HepG2 (cell line): Measurements from ENCODE around the gene ADIPOR1. TPM values are rescaled to one million over a fixed set of nuclear protein-coding genes. Genes with fewer than 3 reads are reported as not detected.
A peak's percentile ranks its signal among the peaks of the same experiment; 100 is the strongest.

ENCODE experiments used
- EP300 ChIP-seq, 3 experiments: sonication (generic) in 1 of 3; formaldehyde crosslinking in 1 of 3; IDR thresholded peaks; 2 replicates each; pipeline versions ENCODE4 v1.5.1 to v1.6.1; 2011 to 2020; ENCODE audit warnings: low read depth in 2 of 3, low read length in 2 of 3, borderline replicate concordance in 1 of 3, improper control_type of control experiment in 1 of 3, mild to moderate bottlenecking in 1 of 3, missing genetic modification reagents in 1 of 3, moderate library complexity in 1 of 3
- PLRG1 ChIP-seq: fragments of 450-650 bp; conservative IDR thresholded peaks from 2 replicates; pipeline ENCODE4 v1.6.1; 2016
- ZC3H13 ChIP-seq: sonication (generic); formaldehyde crosslinking; IDR thresholded peaks from 2 replicates; pipeline ENCODE4 v1.8.1; 2023; ENCODE audit warnings: mild to moderate bottlenecking, missing genetic modification reagents, moderate library complexity
- ZEB1 ChIP-seq: IDR thresholded peaks from 2 replicates; pipeline ENCODE4 v1.6.1; 2012; ENCODE audit warnings: mild to moderate bottlenecking, low read depth, inconsistent platforms; ENCODE audit not compliant: insufficient replicate concordance
- ZNF138 ChIP-seq: sonication (generic); formaldehyde crosslinking; IDR thresholded peaks from 2 replicates; pipeline ENCODE4 v1.5.0; 2020; ENCODE audit warnings: mild to moderate bottlenecking, low read depth, missing genetic modification reagents
- ZNF460 ChIP-seq: sonication (generic); formaldehyde crosslinking; IDR thresholded peaks from 2 replicates; pipeline ENCODE4 v1.5.1; 2020; ENCODE audit warnings: missing genetic modification reagents, mild to moderate bottlenecking, borderline replicate concordance
- ZNF552 ChIP-seq: sonication (generic); formaldehyde crosslinking; IDR thresholded peaks from 2 replicates; pipeline ENCODE4 v1.9.0; 2022; ENCODE audit warnings: missing genetic modification reagents, mild to moderate bottlenecking, borderline replicate concordance
- ZNF775 ChIP-seq: sonication (generic); formaldehyde crosslinking; IDR thresholded peaks from 2 replicates; pipeline ENCODE4 v1.4.0; 2020; ENCODE audit warnings: missing genetic modification reagents, mild to moderate bottlenecking, moderate library complexity, borderline replicate concordance
- ZNF782 ChIP-seq: sonication (generic); formaldehyde crosslinking; IDR thresholded peaks from 2 replicates; pipeline ENCODE4 v1.4.0; 2020; ENCODE audit warnings: missing genetic modification reagents, mild to moderate bottlenecking, borderline replicate concordance
- ZNF879 ChIP-seq: sonication (generic); formaldehyde crosslinking; IDR thresholded peaks from 2 replicates; pipeline ENCODE4 v1.8.1; 2023; ENCODE audit warnings: missing genetic modification reagents
- polyA plus RNA-seq, 8 experiments: library from polyadenylated mRNA; depleted of rRNA in 3 of 8; stranded (reverse) in 7 of 8; unstranded in 1 of 8; fragments of >200 nt; fragmentation: Illumina TruSeq in 4 of 8; extraction: Trizol in 4 of 8; gene quantifications; 2 replicates each; pipeline versions ENCODE4 v1.2.1 to v1.2.3, GENCODE V29; 2011 to 2016; ENCODE audit warnings: low read depth in 4 of 8, missing spikeins in 1 of 8, mixed read lengths in 1 of 8; ENCODE audit not compliant: insufficient read depth in 1 of 8
- total RNA-seq, 5 experiments: library from RNA; depleted of rRNA; stranded (reverse); fragments of >200 nt; fragmentation: Illumina TruSeq; extraction: Trizol; gene quantifications; 2 replicates each; pipeline ENCODE4 v1.2.3, GENCODE V29; 2016; ENCODE audit warnings: low read depth in 1 of 5
- TF ChIP-seq, protein P1 (sequence below): sonication (generic); formaldehyde crosslinking; IDR thresholded peaks from 2 replicates; pipeline ENCODE4 v1.8.0; 2022; ENCODE audit warnings: low read depth, missing genetic modification reagents
- TF ChIP-seq, protein P2 (sequence below): sonication (generic); formaldehyde crosslinking; IDR thresholded peaks from 2 replicates; pipeline ENCODE4 v1.8.1; 2023; ENCODE audit warnings: mild to moderate bottlenecking, missing genetic modification reagents, borderline replicate concordance
- TF ChIP-seq, protein P3 (sequence below): sonication (generic); formaldehyde crosslinking; IDR thresholded peaks from 2 replicates; pipeline ENCODE4 v1.4.0; 2020; ENCODE audit warnings: missing genetic modification reagents
- TF ChIP-seq, protein P4 (sequence below): sonication (generic); formaldehyde crosslinking; IDR thresholded peaks from 2 replicates; pipeline ENCODE4 v1.8.1; 2023; ENCODE audit warnings: mild to moderate bottlenecking, missing genetic modification reagents
- TF ChIP-seq, protein P5 (sequence below): fragments of 450-650 bp; IDR thresholded peaks from 2 replicates; pipeline ENCODE4 v1.6.1; 2017
- TF ChIP-seq, protein P6 (sequence below): sonication (generic); formaldehyde crosslinking; IDR thresholded peaks from 2 replicates; pipeline ENCODE4 v1.4.0; 2020; ENCODE audit warnings: mild to moderate bottlenecking, missing genetic modification reagents
- TF ChIP-seq, protein P7 (sequence below): IDR thresholded peaks from 2 replicates; pipeline ENCODE4 v1.6.1; 2018; ENCODE audit warnings: missing genetic modification reagents

The ADIPOR1 gene
- total and polyA plus RNA-seq, 2 of the 13 experiments (the other 11 are each of a cell fraction or from before 2014, with no cell fraction given), result 60.0 to 141 TPM

DNA sequence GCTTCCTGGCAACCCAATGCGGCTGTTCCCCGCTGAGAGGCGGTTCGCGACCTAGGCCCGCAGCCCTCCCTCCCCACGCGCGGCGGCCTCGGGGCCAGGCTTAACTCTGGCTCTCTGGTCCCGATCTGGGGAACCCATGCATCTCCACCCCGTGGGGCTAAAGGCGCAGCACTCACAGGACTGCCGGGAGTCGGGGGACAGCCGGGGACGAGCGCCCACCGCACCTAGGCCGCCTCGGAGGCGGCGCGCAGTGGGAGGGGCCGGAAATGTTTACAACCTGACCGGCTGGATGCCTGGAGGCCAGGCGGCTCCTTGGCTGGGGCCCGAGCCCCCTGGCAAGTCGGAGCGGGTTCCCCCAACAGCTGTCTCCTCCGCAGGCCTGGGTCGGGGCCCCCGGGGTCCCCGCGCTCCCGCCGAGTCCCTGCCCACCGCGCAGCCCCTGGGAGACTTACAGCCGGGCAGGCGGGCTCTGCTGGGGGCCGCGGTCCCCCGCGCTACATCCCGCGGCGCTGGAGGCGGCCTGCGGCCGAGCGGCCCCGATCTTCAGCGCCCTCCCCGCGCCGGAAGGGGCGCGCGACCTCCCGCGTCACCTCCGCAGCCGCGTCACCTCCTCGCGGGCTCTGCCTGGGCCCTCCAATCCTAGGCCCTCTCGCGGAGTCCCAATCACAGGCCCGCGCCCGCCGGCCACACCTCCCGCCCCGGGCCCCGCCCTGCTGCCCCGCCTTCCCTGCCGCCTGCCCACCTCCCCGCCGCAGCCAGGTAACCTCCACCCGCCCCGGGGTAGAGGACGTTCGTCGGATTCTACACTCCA lies at the start of gene ADIPOR1 (continued):
- TF ChIP-seq, protein P1, sequence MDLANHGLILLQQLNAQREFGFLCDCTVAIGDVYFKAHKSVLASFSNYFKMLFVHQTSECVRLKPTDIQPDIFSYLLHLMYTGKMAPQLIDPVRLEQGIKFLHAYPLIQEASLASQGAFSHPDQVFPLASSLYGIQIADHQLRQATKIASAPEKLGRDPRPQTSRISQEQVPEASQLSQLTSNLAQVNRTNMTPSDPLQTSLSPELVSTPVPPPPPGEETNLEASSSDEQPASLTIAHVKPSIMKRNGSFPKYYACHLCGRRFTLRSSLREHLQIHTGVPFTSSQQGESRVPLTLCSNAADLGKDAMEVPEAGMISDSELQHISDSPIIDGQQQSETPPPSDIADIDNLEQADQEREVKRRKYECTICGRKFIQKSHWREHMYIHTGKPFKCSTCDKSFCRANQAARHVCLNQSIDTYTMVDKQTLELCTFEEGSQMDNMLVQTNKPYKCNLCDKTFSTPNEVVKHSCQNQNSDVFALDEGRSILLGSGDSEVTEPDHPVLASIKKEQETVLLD (CRISPR knock-in tag), result no peak
- TF ChIP-seq, protein P2, sequence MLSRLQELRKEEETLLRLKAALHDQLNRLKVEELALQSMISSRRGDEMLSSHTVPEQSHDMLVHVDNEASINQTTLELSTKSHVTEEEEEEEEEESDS (CRISPR knock-in tag), result no peak
- TF ChIP-seq, protein P3, sequence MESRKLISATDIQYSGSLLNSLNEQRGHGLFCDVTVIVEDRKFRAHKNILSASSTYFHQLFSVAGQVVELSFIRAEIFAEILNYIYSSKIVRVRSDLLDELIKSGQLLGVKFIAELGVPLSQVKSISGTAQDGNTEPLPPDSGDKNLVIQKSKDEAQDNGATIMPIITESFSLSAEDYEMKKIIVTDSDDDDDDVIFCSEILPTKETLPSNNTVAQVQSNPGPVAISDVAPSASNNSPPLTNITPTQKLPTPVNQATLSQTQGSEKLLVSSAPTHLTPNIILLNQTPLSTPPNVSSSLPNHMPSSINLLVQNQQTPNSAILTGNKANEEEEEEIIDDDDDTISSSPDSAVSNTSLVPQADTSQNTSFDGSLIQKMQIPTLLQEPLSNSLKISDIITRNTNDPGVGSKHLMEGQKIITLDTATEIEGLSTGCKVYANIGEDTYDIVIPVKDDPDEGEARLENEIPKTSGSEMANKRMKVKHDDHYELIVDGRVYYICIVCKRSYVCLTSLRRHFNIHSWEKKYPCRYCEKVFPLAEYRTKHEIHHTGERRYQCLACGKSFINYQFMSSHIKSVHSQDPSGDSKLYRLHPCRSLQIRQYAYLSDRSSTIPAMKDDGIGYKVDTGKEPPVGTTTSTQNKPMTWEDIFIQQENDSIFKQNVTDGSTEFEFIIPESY (CRISPR knock-in tag), result no peak
- TF ChIP-seq, protein P4, sequence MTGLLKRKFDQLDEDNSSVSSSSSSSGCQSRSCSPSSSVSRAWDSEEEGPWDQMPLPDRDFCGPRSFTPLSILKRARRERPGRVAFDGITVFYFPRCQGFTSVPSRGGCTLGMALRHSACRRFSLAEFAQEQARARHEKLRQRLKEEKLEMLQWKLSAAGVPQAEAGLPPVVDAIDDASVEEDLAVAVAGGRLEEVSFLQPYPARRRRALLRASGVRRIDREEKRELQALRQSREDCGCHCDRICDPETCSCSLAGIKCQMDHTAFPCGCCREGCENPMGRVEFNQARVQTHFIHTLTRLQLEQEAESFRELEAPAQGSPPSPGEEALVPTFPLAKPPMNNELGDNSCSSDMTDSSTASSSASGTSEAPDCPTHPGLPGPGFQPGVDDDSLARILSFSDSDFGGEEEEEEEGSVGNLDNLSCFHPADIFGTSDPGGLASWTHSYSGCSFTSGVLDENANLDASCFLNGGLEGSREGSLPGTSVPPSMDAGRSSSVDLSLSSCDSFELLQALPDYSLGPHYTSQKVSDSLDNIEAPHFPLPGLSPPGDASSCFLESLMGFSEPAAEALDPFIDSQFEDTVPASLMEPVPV (CRISPR knock-in tag), result peak; percentile 61; the same call in 1 of the 2 replicates
- TF ChIP-seq, protein P5, sequence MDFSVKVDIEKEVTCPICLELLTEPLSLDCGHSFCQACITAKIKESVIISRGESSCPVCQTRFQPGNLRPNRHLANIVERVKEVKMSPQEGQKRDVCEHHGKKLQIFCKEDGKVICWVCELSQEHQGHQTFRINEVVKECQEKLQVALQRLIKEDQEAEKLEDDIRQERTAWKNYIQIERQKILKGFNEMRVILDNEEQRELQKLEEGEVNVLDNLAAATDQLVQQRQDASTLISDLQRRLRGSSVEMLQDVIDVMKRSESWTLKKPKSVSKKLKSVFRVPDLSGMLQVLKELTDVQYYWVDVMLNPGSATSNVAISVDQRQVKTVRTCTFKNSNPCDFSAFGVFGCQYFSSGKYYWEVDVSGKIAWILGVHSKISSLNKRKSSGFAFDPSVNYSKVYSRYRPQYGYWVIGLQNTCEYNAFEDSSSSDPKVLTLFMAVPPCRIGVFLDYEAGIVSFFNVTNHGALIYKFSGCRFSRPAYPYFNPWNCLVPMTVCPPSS, result no peak
- TF ChIP-seq, protein P6, sequence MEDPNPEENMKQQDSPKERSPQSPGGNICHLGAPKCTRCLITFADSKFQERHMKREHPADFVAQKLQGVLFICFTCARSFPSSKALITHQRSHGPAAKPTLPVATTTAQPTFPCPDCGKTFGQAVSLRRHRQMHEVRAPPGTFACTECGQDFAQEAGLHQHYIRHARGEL (CRISPR knock-in tag), result no peak
- TF ChIP-seq ZNF552 (CRISPR knock-in tag), result no peak
- no peak for TF ChIP-seq ZNF460
- 0 out of 2 replicates have a peak, but pooled peaks have one; percentile 70 for TF ChIP-seq ZNF879 (CRISPR knock-in tag)
- TF ChIP-seq ZEB1, result peak; percentile 77
- TF ChIP-seq EP300 (IDR thresholded peaks at IDR 0.05; ENCODE audit: low read depth in 2 of 2, low read length in 2 of 2), result no peak
- TF ChIP-seq EP300 (CRISPR knock-in tag; IDR thresholded peaks at IDR 0.05; ENCODE audit: borderline replicate concordance), result no peak
- TF ChIP-seq ZNF775, result no peak
- no peak for TF ChIP-seq ZC3H13 (CRISPR knock-in tag)
- TF ChIP-seq, protein P7, sequence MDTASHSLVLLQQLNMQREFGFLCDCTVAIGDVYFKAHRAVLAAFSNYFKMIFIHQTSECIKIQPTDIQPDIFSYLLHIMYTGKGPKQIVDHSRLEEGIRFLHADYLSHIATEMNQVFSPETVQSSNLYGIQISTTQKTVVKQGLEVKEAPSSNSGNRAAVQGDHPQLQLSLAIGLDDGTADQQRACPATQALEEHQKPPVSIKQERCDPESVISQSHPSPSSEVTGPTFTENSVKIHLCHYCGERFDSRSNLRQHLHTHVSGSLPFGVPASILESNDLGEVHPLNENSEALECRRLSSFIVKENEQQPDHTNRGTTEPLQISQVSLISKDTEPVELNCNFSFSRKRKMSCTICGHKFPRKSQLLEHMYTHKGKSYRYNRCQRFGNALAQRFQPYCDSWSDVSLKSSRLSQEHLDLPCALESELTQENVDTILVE (CRISPR knock-in tag), result no peak
- no peak for TF ChIP-seq ZNF138 (CRISPR knock-in tag)
- TF ChIP-seq ZNF782 (CRISPR knock-in tag), result 0 out of 2 replicates have a peak, but pooled peaks have one; percentile 41
- TF ChIP-seq PLRG1, result no peak
